Measurements from ENCODE around the gene FRMD4B. TPM values are rescaled to one million over a fixed set of nuclear protein-coding genes. Genes with fewer than 3 reads are reported as not detected.

The FRMD4B gene
- total and polyA plus RNA-seq, 2 donors (not counting 3 experiments of a cell fraction or from before 2014, with no cell fraction given): 66.4 to 89.7 TPM

DNA sequence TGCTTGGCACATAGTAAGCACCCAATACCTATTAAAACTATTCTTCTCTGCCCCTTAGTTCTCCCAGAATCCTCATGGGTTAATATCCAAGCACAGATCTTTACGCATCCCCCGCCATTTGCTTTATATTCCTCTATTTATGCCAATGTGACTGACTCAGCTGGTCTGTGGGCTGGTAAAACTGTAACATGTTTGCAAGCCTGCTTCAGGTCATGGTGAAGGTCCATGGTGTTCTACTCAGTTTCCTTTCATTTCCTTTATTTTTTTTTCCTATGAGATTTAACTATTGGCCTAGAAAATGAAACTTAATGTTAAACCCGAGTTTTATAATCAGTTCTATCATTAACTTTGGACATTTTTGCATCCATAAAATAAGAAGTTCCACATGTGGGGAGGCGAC is 47.0 kb downstream of the FRMD4B start:
- H3K9me1 ChIP-seq (replicated peaks; ENCODE audit: control insufficient read depth, extremely low read depth, insufficient read depth, low read length): peaks cover 3% of the 10 kb centered on the region
- intact Hi-C loops (cut with micrococcal nuclease): no loop called here
- FAIRE-seq (no peak), DNase-seq (ENCODE audit: low read depth, low spot score) (peak; percentile 39)
- H3K4me3 ChIP-seq (replicated peaks in 1 of 3; ENCODE audit: insufficient read depth in 1 of 3, low read depth in 1 of 3, low read length in 3 of 3): no peak overlapping the region
- ChIA-PET POLR2A (no interaction called here), CTCF (interaction anchor here (1.0 to 2.1 kb wide), 3 partner anchors 13 to 84 kb away, joined by 3 to 7 read pairs (median 3); no protein-coding TSS in a partner anchor)
- peaks cover 9% of the 10 kb centered on the region for H3K4me1 ChIP-seq (ENCODE audit: control insufficient read depth, extremely low read depth, insufficient read depth, low read length)
- peaks cover 0 to 3% of the 10 kb centered on the region in 2 experiments for H3K36me3 ChIP-seq (ENCODE audit: control insufficient read depth in 2 of 2, extremely low read depth in 1 of 2, insufficient read depth in 2 of 2, low read length in 2 of 2)
- H3K4me2 ChIP-seq (ENCODE audit: insufficient read depth, low read length): no peak overlapping the region
- H3K79me2 ChIP-seq (ENCODE audit: control insufficient read depth, insufficient read depth, low read length): peaks cover 89% of the 10 kb centered on the region
- no peaks in the 10 kb centered on the region for H3K27me3 ChIP-seq (ENCODE audit: control insufficient read depth in 2 of 2, insufficient read depth in 2 of 2, low read length in 2 of 2)
- no peak overlapping the region for H3K27ac ChIP-seq (ENCODE audit: insufficient read depth, low read depth, low read length)
- no peak overlapping the region for H3K9ac ChIP-seq (replicated peaks; ENCODE audit: extremely low read depth, insufficient read depth, low read length)
- H3K9me3 ChIP-seq (replicated peaks; ENCODE audit: control insufficient read depth, insufficient read depth, low read length): no peaks in the 10 kb centered on the region
- H2AFZ ChIP-seq (ENCODE audit: low read depth, low read length): no peak overlapping the region
- peaks cover 15% of the 10 kb centered on the region for H4K20me1 ChIP-seq (replicated peaks; ENCODE audit: control insufficient read depth, extremely low read depth, insufficient read depth, low read length)
- BruUV-seq (replicated peaks): no TSS peak
- dilution Hi-C loops (cut with MboI; ENCODE audit: extremely low pct_ligation_motif_present, low sequenced_read_pairs): no loop called here
- TF ChIP-seq POLR2AphosphoS5 (IDR thresholded peaks at IDR 0.05; ENCODE audit: insufficient read depth, low read depth, low read length) (no peak), GATA2 (IDR thresholded peaks at IDR 0.05; ENCODE audit: insufficient read depth, insufficient read length, low read depth, low read length) (no peak), MAX (IDR thresholded peaks at IDR 0.05; ENCODE audit: insufficient read depth, insufficient read length) (no peak), POLR2A (IDR thresholded peaks at IDR 0.05; ENCODE audit: low read depth, low read length) (no peak), EZH2 (IDR thresholded peaks at IDR 0.05; ENCODE audit: borderline replicate concordance, low read depth, low read length, severe bottlenecking) (no peak), JUN (IDR thresholded peaks at IDR 0.05; ENCODE audit: borderline replicate concordance, insufficient read depth, insufficient read length, low read depth) (no peak), MYC (IDR thresholded peaks at IDR 0.05; ENCODE audit: low read depth, low read length) (no peak), CTCF (IDR thresholded peaks at IDR 0.05; ENCODE audit: extremely low read depth in 1 of 2, insufficient read depth in 1 of 2, low read depth in 1 of 2, low read length in 2 of 2) (no peak)

All from endothelial cell of umbilical vein (primary cell).